GM20000 (cell line): ENCODE measurements around the gene BEAN1.

Source experiments
- DNase-seq: peaks from one replicate; pipeline ENCODE4 v3.0.0; 2012; ENCODE audit warnings: low spot score
- CTCF ChIP-seq: IDR thresholded peaks from 2 replicates; pipeline ENCODE4 v1.5.1; 2012; ENCODE audit warnings: mild to moderate bottlenecking, control low read depth; ENCODE audit errors: extremely low read depth, missing control alignments

Gene BEAN1

GRCh38 chr16:66484453-66485213 lies 57.5 kb downstream of the BEAN1 start:
- no peak for DNase-seq
- TF ChIP-seq CTCF, result no peak

DNA sequence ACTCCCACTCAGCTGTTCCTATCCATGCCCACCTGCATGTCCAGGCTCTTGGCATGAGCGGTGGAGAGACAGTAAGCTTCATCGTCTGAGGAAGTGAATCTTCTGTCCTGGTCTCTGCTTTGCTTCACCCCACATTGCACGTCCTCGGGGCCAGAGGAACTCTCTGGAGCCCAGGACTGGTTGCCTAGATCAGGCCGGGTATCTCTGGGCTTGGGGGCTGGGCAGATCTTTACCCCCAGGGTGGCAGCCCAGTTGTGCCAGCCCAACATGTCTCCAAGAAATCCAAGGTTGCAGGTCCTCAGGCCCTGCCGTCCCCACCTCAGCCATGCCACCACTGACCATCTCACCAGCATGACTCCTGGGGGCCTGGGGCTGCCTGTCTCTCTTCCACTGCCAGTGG lies 58.3 kb downstream of the BEAN1 start:
- TF ChIP-seq CTCF, result no peak
- DNase-seq, result no peak

DNA sequence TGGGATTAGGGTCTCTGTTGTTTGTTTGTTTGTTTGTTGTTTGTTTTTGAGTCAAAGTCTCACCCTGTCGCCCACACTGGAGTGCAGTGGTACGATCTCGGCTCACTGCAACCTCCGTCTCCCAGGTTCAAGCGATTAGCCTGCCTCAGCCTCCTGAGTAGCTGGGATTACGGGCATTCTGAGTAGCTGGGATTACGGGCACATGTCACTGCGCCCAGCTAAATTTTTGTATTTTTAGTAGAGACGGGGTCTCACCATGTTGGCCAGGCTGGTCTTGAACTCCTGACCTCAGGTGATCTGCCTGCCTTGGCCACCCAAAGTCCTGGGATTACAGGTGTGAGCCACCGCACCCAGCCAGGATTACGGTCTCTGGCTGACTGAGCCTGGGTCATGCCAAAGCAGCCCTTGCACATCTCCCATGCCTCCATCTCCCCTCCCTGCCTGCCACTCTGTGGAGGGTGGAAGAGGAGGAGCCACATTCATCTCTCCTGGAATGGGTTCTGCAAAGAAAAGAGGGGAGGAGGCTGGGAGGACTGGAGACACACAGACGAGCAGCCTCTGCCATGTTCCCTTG lies 59.2 kb downstream of the BEAN1 start:
- no peak for DNase-seq
- no peak for TF ChIP-seq CTCF

GRCh38 chr16:66486773-66487579 lies 59.9 kb downstream of the BEAN1 start:
- DNase-seq, result no peak
- TF ChIP-seq CTCF, result no peak

- DNase-seq, result no peak
- no peak for TF ChIP-seq CTCF
These were observed 60.6 kb downstream of the BEAN1 start for GRCh38 chr16:66487580-66488275.

GRCh38 chr16:66488505-66488904 lies 61.4 kb downstream of the BEAN1 start:
- TF ChIP-seq CTCF, result no peak
- no peak for DNase-seq

- TF ChIP-seq CTCF, result no peak
- no peak for DNase-seq
These were observed 62.3 kb downstream of the BEAN1 start for GRCh38 chr16:66489385-66489784.
